Activated T-cell treated with anti-CD3 and anti-CD28 coated beads for 48 hours (primary cell): ENCODE measurements around the gene NPHP4.

Experiments used
- DNase-seq: peaks from one replicate; pipeline ENCODE4 v3.0.0-alpha.2; 2020; ENCODE audit warnings: low read depth

The NPHP4 gene

GRCh38 chr1:5989286-5989605 is 3.0 kb downstream of the NPHP4 start:
- no peak for DNase-seq

GRCh38 chr1:5988596-5989285 is 3.5 kb downstream of the NPHP4 start:
- no peak for DNase-seq

- DNase-seq: no peak
These were observed 6.2 kb downstream of the NPHP4 start for GRCh38 chr1:5986018-5986417.

- DNase-seq: no peak
These were observed 7.0 kb downstream of the NPHP4 start for GRCh38 chr1:5985250-5985649.

- no peak for DNase-seq
These were observed 8.7 kb downstream of the NPHP4 start for GRCh38 chr1:5983361-5984103.

GRCh38 chr1:5982868-5983267 is 9.4 kb downstream of the NPHP4 start:
- DNase-seq: no peak

GRCh38 chr1:5982276-5982675 is 9.9 kb downstream of the NPHP4 start:
- DNase-seq: no peak

GRCh38 chr1:5981009-5981380 is 11.2 kb downstream of the NPHP4 start:
- DNase-seq: no peak

- DNase-seq: no peak
These were observed 11.8 kb downstream of the NPHP4 start for GRCh38 chr1:5980314-5981008.

GRCh38 chr1:5979536-5980313 is 12.5 kb downstream of the NPHP4 start:
- no peak for DNase-seq

GRCh38 chr1:5978452-5978851 is 13.8 kb downstream of the NPHP4 start:
- DNase-seq: no peak

- no peak for DNase-seq
These were observed 14.5 kb downstream of the NPHP4 start for GRCh38 chr1:5977494-5978444.

- no peak for DNase-seq
These were observed 15.3 kb downstream of the NPHP4 start for GRCh38 chr1:5976726-5977493.

- no peak for DNase-seq
These were observed 16.0 kb downstream of the NPHP4 start for GRCh38 chr1:5976231-5976630.

- peak; percentile 33 for DNase-seq
These were observed 16.9 kb downstream of the NPHP4 start for GRCh38 chr1:5975133-5975880.

GRCh38 chr1:5974631-5975030 is 17.6 kb downstream of the NPHP4 start:
- no peak for DNase-seq

- no peak for DNase-seq
These were observed 18.5 kb downstream of the NPHP4 start for GRCh38 chr1:5973771-5974170.

- no peak for DNase-seq
These were observed 20.1 kb downstream of the NPHP4 start for GRCh38 chr1:5972198-5972520.

- no peak for DNase-seq
These were observed 20.6 kb downstream of the NPHP4 start for GRCh38 chr1:5971471-5972197.
